GM18508 (cell line): ENCODE results near the gene GATB.

Experiments used
- ATAC-seq: cut with Tn5 transposase; IDR thresholded peaks from one replicate; pipeline ENCODE4 v1.9.1; 2021; ENCODE audit warnings: moderate number of reproducible peaks; ENCODE audit not compliant: insufficient read depth, unreplicated experiment

Gene GATB

GRCh38 chr4:151626228-151626627 is 134.6 kb downstream of the GATB start:
- no peak for ATAC-seq

- ATAC-seq, result no peak
Measured at GRCh38 chr4:151624626-151625565, 135.9 kb downstream of the GATB start.
